ENCODE data around the gene CDC73.

CDC73 gene

DNA sequence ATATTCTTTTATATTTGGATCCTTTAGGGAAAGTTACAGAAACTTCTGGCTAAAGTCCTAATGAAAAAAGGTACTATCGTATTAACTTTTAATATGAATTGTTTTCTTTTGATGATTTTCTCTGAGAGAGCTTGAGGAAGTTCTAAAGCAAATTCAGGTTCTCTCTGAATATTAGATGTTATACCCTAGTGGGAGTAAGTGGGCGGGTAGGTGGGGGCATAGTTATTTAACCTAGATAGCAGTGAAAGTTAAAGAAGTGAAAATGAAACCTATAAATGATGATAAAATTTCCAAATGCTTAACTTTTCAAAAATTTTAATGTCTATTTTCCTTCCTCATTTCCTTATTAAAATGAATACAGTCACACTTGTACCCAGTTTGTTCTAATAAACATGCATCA is 90.8 kb downstream of the CDC73 start:
- no peak overlapping the region for H3K4me2 ChIP-seq (ENCODE audit: low read length)
- no peak overlapping the region for H3K27ac ChIP-seq (ENCODE audit: low read depth, low read length)
- no peaks in the 10 kb centered on the region for H3K9me3 ChIP-seq (ENCODE audit: control insufficient read depth, insufficient read depth, low read length)
- no peaks in the 10 kb centered on the region for H3K9me2 ChIP-seq (replicated peaks; ENCODE audit: control insufficient read depth, low read length)
- H3K79me2 ChIP-seq (ENCODE audit: control insufficient read depth, low read length) = no peaks in the 10 kb centered on the region
- no peaks in the 10 kb centered on the region for H3F3A ChIP-seq (ENCODE audit: control insufficient read depth, insufficient read depth)
- no peaks in the 10 kb centered on the region for H4K20me1 ChIP-seq (ENCODE audit: control insufficient read depth, insufficient read depth, low read depth, low read length)
- TF ChIP-seq EZH2phosphoT487 (IDR thresholded peaks at IDR 0.05; ENCODE audit: borderline replicate concordance, low read length) = no peak
- TF ChIP-seq, protein P1, sequence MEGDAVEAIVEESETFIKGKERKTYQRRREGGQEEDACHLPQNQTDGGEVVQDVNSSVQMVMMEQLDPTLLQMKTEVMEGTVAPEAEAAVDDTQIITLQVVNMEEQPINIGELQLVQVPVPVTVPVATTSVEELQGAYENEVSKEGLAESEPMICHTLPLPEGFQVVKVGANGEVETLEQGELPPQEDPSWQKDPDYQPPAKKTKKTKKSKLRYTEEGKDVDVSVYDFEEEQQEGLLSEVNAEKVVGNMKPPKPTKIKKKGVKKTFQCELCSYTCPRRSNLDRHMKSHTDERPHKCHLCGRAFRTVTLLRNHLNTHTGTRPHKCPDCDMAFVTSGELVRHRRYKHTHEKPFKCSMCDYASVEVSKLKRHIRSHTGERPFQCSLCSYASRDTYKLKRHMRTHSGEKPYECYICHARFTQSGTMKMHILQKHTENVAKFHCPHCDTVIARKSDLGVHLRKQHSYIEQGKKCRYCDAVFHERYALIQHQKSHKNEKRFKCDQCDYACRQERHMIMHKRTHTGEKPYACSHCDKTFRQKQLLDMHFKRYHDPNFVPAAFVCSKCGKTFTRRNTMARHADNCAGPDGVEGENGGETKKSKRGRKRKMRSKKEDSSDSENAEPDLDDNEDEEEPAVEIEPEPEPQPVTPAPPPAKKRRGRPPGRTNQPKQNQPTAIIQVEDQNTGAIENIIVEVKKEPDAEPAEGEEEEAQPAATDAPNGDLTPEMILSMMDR (IDR thresholded peaks at IDR 0.05; ENCODE audit: low read depth, low read length, poor library complexity, severe bottlenecking) = no peak
- H3K27me3 ChIP-seq (ENCODE audit: control insufficient read depth, low read length) = no peaks in the 10 kb centered on the region
- H3K4me3 ChIP-seq (ENCODE audit: low read length) = no peak overlapping the region
- H3K4me1 ChIP-seq (ENCODE audit: control insufficient read depth, low read length) = no peaks in the 10 kb centered on the region
- H3K36me3 ChIP-seq (ENCODE audit: control insufficient read depth, low read length) = peaks cover 65% of the 10 kb centered on the region

DNA sequence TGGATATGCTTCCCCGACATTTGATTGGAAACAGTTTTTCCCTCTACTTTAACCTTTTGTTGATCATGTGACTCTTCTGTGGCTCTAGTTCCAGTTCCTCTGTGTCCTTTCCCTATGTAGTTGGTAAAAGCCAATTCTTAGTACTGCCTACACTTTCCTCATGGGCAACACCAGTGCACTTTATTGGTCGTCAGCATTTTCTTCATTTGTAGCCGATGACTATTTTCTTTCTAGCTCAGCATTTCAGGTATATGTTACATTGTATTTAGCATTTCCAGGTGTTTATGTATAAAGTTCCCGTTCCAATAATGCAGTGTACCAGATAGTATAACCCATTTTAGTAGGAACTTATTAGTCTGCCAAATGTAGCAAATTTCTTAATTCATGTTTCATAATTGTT is 92.2 kb downstream of the CDC73 start:
- no peak overlapping the region for H3K4me2 ChIP-seq (ENCODE audit: low read length)
- H3K4me3 ChIP-seq (ENCODE audit: low read length) = no peak overlapping the region
- no peaks in the 10 kb centered on the region for H3K27me3 ChIP-seq (ENCODE audit: control insufficient read depth, low read length)
- H3K36me3 ChIP-seq (ENCODE audit: control insufficient read depth, low read length) = peaks cover 71% of the 10 kb centered on the region
- H3K9me3 ChIP-seq (ENCODE audit: control insufficient read depth, insufficient read depth, low read length) = no peaks in the 10 kb centered on the region
- no peaks in the 10 kb centered on the region for H3K9me2 ChIP-seq (replicated peaks; ENCODE audit: control insufficient read depth, low read length)
- H4K20me1 ChIP-seq (ENCODE audit: control insufficient read depth, insufficient read depth, low read depth, low read length) = no peaks in the 10 kb centered on the region
- no peak for TF ChIP-seq EZH2phosphoT487 (IDR thresholded peaks at IDR 0.05; ENCODE audit: borderline replicate concordance, low read length)
- TF ChIP-seq, protein P1 (IDR thresholded peaks at IDR 0.05; ENCODE audit: low read depth, low read length, poor library complexity, severe bottlenecking) = no peak
- H3K27ac ChIP-seq (ENCODE audit: low read depth, low read length) = no peak overlapping the region
- H3F3A ChIP-seq (ENCODE audit: control insufficient read depth, insufficient read depth) = no peaks in the 10 kb centered on the region
- no peaks in the 10 kb centered on the region for H3K79me2 ChIP-seq (ENCODE audit: control insufficient read depth, low read length)
- H3K4me1 ChIP-seq (ENCODE audit: control insufficient read depth, low read length) = no peaks in the 10 kb centered on the region

DNA sequence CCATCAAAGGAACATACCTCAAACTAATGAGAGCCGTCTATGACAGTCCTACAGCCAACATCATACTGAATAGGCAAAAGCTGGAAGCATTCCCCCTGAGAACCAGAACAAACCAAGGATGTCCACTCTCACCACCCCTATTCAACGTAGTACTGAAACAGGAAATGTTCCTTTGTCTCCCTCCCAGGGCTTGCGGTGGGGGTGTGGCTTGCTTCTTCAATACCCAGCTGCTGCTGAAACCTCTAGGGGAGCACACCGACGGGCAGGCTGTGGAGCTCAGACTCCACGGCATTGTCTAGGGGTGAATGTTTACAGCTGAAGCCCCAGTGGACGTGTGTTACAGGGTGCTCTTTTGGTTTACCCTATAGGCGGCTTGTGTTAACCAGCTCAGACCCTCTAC is 95.1 kb downstream of the CDC73 start:
- TF ChIP-seq, protein P1 (IDR thresholded peaks at IDR 0.05; ENCODE audit: low read depth, low read length, poor library complexity, severe bottlenecking) = no peak
- TF ChIP-seq EZH2phosphoT487 (IDR thresholded peaks at IDR 0.05; ENCODE audit: borderline replicate concordance, low read length) = no peak

DNA sequence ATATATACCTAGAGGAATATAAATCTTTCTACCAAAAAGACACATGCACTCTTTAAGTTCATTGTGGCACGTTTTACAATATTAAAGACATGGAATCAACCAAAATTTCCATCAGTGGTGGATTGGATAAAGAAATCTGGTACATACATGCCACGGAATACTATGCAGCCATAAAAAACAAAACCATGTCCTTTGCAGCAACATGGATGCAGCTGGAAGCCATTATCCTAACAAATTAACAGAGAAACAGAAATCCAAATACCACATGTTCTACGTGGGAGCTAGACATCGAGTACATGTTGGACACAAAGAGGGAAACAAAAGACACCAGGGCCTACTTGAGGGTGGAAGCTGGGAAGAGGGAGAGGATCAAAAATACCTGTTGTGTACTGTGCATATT is 97.6 kb downstream of the CDC73 start:
- Histone ChIP-seq H3K4me3 (ENCODE audit: low read length) (no peak overlapping the region), H3K9me2 (replicated peaks; ENCODE audit: control insufficient read depth, low read length) (no peaks in the 10 kb centered on the region), H3K36me3 (ENCODE audit: control insufficient read depth, low read length) (peaks cover 45% of the 10 kb centered on the region), H3K27ac (ENCODE audit: low read depth, low read length) (no peak overlapping the region), H4K20me1 (ENCODE audit: control insufficient read depth, insufficient read depth, low read depth, low read length) (no peaks in the 10 kb centered on the region), H3K27me3 (ENCODE audit: control insufficient read depth, low read length) (no peaks in the 10 kb centered on the region), H3K79me2 (ENCODE audit: control insufficient read depth, low read length) (no peaks in the 10 kb centered on the region), H3K4me2 (ENCODE audit: low read length) (no peak overlapping the region), H3F3A (ENCODE audit: control insufficient read depth, insufficient read depth) (no peaks in the 10 kb centered on the region), H3K4me1 (ENCODE audit: control insufficient read depth, low read length) (no peaks in the 10 kb centered on the region), H3K9me3 (ENCODE audit: control insufficient read depth, insufficient read depth, low read length) (no peaks in the 10 kb centered on the region)
- no peak for TF ChIP-seq EZH2phosphoT487 (IDR thresholded peaks at IDR 0.05; ENCODE audit: borderline replicate concordance, low read length)
- TF ChIP-seq, protein P1 (IDR thresholded peaks at IDR 0.05; ENCODE audit: low read depth, low read length, poor library complexity, severe bottlenecking) = no peak

More for the DNA sequence above, 95.1 kb downstream of the CDC73 start:
- Histone ChIP-seq H3K9me2 (replicated peaks; ENCODE audit: control insufficient read depth, low read length) (no peaks in the 10 kb centered on the region), H3K36me3 (ENCODE audit: control insufficient read depth, low read length) (peaks cover 61% of the 10 kb centered on the region), H3K4me3 (ENCODE audit: low read length) (no peak overlapping the region), H3K27ac (ENCODE audit: low read depth, low read length) (no peak overlapping the region), H3K9me3 (ENCODE audit: control insufficient read depth, insufficient read depth, low read length) (no peaks in the 10 kb centered on the region), H3K4me1 (ENCODE audit: control insufficient read depth, low read length) (no peaks in the 10 kb centered on the region), H3K27me3 (ENCODE audit: control insufficient read depth, low read length) (no peaks in the 10 kb centered on the region), H3K4me2 (ENCODE audit: low read length) (no peak overlapping the region), H3K79me2 (ENCODE audit: control insufficient read depth, low read length) (no peaks in the 10 kb centered on the region), H3F3A (ENCODE audit: control insufficient read depth, insufficient read depth) (no peaks in the 10 kb centered on the region), H4K20me1 (ENCODE audit: control insufficient read depth, insufficient read depth, low read depth, low read length) (no peaks in the 10 kb centered on the region)
